Stimulated activated CD4-positive, alpha-beta T cell treated with anti-CD3 and anti-CD28 coated beads, Interleukin-4, amount 100 ng/mL, for 1 hour (primary cell): ENCODE measurements around the gene ADGRD1.

Source experiments
- DNase-seq: peaks from one replicate; pipeline ENCODE4 v3.0.0-alpha.2; 2020

Gene ADGRD1

DNA sequence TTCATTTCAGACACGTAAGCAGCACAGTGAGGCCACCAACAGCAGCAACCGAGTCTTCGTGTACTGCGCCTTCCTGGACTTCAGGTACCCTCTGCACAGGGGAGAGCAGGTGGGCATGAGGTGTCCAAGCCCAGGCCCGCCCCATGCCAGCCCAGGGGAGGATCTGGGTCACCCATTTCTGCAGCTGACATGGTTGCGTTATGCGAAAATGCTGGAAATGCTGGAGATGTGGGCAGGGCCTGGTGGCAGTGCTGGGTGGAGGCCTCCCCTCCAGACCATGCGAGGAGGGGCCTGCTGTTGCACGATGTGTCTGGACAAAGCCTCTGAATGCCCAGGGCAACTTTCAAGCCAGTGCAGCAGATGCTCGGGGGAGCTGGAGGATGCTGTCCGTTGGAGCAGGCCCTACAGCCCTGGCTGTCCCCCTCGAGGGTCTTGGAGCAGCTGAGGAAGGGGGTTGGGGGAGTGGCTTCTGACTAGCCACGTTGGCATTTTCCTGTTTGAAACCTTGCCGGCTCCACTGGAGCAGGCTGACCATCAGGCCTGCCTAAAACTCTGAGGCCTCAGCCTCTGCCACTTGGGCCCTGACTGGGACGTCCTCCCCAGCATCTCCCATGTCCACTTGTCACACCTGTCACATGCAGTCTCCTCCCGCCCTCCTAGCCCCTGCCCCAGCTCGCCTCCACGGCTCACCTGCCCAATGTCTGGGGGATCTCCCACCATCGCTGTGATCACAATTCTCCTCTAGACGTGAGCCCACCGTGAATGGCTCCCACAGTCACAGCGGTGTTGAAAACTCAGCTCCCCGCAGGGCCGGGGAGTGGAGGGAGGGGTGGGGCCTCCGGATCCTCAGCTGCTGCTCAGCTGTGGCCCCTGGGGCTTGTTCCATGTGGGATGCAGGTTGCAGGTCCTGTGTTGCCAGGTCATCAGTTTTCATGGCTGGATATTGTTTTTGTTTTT, 123.4 kb downstream of the ADGRD1 start:
- DNase-seq: no peak

DNA sequence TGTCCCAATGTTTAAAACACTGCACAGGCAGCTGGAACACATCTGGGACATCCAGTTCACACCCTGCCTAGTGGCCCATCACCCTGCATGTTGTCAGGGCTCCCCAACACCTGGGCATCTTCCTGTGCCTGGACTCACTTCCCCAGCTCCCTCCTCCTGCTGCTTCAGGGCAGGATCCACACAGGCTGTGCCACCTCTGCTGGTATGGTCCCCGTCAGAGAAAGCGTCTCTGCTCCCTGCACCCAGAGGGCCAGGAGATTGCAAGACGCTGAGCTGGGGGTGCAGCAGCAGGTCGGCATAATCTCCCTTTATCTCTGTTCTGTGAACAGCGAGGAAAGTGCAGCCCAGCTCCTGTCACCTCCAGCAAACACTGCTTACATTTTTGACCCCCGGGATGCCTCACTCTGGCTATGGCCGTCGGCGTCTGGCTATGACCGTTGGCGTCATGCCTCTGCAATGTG, 124.3 kb downstream of the ADGRD1 start:
- DNase-seq: no peak

DNA sequence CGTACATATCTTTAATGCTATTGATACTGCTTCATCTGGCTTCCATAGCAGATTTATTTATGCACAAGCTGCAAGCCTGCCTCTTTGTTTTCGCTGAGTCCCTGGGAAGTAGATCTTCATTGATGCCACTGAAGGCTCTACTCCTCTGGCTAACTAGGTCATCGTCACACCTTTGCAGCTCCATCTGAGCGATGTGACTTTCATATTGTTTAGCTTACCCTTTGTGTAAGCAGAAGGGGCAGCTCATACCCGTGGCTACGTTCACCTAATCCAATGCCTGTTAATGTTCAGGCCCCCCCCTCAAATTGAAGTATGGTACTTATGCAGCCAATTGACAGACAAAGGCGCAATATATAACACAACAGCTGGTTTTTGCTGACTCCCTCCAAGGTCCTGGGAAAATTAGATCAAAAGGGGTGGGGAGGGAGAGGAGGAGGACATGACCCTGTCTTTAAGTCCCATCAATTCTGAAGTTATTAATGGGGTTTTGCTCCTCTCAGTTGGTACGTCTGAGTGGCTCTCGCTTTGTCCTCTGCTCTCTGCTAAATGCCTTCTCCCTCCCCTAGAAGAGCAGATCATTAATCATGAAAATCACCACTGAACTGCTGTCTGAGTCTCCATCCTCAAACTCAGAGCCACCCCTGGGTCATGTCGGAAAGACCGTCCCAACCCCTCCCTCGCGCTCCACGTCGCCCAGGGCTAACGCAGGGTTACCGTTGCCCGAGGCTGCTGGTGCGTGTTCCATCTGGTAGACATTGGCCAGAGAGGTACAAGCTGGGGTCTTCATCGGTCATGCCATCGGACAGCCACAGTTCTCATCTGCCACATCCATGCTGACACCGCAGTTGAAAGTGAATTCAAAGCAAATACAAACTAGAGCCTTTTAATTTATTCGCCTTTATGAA, 128.8 kb downstream of the ADGRD1 start:
- no peak for DNase-seq

GRCh38 chr12:131084341-131085011, 130.8 kb downstream of the ADGRD1 start:
- DNase-seq: no peak

- DNase-seq: no peak
Measured at GRCh38 chr12:131085125-131085815, 131.6 kb downstream of the ADGRD1 start.

- no peak for DNase-seq
Measured at GRCh38 chr12:131085816-131086591, 132.3 kb downstream of the ADGRD1 start.

DNA sequence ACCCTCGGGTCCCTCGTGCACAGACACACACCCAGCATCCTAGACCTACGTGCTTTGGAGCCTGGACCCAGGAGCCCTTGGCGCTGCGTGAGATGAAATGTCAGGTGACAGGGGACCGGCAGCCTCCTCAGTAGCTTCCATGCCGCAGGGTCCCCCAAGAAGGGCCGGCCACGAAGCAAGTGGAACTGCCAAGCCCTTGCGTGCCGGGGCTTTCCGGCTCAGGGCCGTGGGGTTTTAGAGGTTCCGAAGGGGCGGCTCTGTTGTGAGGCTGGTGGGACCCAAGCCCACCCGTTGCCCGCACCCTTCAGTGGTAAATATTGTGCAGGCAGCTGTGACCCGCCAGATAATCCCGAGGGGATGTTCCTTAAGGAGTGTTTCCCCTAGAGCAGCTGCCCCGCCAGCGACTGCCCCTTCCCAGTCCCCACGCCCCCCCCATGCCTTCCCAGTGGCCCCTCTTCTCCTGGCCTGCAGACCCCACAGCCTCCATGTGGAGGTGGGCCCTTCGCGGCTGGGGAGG, 133.7 kb downstream of the ADGRD1 start:
- no peak for DNase-seq

- no peak for DNase-seq
Measured at GRCh38 chr12:131087991-131088700, 134.4 kb downstream of the ADGRD1 start.

DNA sequence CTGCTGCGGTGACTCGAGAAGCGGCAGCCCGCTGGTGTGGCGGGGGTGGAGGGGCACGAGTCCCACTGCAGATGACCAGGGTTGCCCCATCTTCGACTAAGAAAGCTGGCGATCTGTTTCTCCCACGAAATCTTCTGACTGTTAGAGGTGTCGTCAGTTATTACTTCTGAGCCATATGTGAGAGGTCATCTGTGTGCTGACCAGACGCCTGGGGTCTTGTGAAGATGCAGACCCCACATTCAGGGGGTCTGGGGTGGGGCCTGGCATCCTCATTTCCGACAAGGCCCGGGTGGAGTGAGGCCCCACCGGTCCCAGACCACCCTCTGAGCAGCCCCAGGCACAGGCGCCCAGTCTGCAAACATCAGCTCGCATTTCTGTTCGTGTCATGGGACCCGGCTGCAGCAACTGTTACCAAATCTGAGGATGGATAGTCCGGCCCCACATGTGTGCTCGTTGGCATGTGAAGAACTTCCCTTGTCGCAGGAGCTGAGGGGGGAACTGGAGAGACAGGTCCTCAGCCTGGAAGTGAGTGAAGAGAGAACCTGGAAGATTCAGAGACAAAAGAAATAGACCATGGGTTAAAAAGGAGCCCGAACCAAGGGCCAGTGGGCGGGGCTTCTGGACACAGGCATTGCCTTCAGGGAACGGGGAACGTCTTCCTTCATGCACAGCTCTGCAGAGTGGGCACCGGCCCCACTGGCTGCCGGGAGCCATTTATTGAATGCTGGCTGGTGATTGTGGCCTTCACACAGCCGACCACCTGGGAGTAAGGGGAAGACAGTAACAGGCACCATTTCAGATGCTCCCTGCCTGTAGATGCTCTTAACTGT, 135.2 kb downstream of the ADGRD1 start:
- no peak for DNase-seq

- DNase-seq: no peak
Measured at GRCh38 chr12:131089531-131090273, 136.0 kb downstream of the ADGRD1 start.

DNA sequence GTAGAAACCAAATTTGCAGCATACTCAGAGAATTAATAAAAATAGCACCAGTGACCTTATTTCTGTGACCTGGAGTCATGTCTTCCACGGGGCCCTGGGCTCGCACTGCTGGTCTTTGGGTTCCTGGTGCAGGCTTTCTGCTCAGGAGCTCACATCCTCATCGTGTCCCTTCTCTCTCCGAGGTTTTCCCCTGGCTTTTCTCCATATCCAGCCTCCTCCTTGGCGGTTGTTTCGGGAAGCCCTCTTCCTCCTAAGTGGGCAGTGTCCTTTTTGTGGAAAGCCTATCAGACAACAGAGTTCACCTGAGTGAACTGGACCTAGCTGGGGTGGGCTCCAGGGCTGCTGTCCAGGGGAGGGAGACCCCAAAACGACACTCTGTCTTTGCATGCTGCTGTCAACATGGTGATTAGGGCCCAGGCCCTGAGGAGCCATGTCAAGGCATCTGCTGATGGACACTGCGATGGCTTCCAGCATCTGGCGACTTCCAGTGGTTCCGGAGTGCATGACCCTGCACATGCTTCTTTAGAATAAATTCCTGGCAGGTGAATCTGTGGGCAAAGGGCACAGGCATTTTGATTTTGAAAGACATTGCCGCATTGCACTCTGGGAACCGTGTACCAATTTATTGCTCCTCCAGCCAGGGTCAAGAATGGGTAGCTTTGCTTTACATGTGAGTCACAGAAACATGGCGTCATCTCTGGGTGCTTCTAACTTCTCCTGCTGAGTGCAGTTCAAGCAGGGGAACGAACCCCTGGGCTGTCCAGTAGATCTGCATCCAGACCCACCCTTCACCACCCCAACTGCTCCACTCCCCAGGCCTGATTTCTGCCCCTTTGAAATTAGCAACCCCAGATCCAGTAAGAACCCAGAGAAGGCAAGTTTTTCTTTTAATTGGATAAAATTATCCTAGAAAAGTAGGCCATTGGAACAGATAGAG, 136.8 kb downstream of the ADGRD1 start:
- DNase-seq: no peak

DNA sequence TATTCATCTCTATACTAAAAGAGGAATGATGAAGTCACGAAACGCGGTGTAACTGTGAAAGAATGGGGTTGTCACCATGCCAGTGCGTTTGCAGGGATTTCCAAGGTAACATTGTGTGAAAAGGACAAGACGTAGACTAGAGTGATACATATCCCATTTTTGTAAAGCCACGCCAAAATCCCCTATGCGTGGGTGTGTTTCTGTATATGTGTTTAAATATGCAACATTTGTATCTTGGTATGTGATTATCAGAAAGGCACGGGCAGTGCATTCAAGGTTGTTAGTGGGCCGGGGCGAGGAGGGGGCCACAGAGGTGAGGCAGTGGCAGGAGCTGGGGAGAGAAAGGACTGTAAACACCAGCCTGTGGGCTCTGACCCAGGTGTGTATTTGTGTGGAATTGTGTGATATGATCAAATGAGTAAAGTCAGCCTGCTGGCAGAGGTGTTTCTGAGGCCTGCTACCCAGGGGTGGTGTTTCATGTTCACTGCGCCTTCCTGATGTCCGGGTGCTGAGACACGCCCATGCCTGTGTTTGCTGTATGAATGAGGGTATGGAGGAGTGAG, 137.8 kb downstream of the ADGRD1 start:
- no peak for DNase-seq

GRCh38 chr12:131091976-131092691, 138.4 kb downstream of the ADGRD1 start:
- DNase-seq: no peak

DNA sequence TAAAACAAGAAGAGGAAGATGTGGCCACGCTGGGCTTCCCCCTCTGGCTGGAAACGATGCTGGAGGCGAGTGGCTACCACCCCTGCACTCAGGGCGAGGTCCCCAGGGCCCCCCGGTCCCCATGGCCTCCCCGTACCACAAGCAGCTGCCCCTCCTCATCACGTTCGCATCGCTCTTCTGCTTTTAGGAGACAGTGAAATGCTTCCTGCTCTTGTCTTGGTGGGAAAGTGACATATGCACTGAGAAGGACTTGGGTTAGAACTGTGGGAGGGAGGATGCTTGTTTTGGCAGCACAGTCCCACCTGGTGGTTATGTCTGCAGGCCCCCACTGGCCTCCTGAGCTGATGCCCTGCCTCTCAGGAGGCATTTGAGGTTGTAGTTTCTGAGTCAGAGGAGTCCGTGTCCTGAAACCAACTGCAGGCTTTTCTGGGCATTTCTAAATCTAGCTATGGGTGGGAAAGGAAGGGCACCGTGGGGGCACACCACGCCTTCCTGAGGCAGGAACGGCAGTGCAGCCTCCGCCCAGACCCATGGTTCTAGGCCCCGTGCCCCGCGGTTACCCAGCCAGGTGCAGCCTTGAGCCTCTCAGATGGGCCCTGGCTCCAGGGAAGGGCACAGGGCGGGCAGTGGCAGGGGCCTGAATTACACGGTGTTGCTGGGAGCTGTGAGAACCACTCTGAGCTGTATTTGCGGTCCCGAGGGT, 139.3 kb downstream of the ADGRD1 start:
- DNase-seq: no peak

DNA sequence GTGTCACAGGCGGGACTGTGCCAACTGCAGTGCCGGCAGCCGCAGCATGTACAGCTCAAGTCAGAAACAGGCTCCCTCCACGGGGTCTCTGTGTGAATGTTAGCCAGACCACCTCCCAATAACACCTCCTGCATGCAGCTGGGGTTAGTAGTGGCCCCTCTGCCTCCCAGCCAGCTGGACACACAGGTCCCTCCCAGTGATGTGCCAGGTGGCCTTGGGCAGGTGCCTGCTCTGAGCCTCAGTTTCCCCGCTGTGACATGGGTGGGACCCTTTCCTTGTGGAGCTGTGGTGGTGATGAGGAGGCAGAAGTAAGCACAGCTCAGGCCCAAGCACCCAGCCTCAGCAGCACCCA, 139.9 kb downstream of the ADGRD1 start:
- no peak for DNase-seq
